Neural cell (in vitro differentiated cells): ENCODE data around the gene PYGO1. TPM values are rescaled to one million over a fixed set of nuclear protein-coding genes. Genes with fewer than 3 reads are reported as not detected.
"Not testable (repeated sequence)": the region's sequence is repeated elsewhere in the genome, so short reads cannot be mapped to it uniquely, and the experiment has no call there.

Experiments used
- H2AFZ ChIP-seq: fragments of 200-600, 300-800 bp; sonication (generic), shearing (Covaris generic); 2 replicates; pipeline ENCODE4 v1.6.0; 2014; ENCODE audit warnings: low read depth, mild to moderate bottlenecking, antibody characterized with exemption, low read length, moderate library complexity
- H3F3A ChIP-seq: fragments of 200-600 bp; shearing (Covaris generic); 2 replicates; pipeline ENCODE4 v1.6.1; 2016; ENCODE audit warnings: mild to moderate bottlenecking, moderate library complexity, mixed read lengths, antibody characterized with exemption, low read length; ENCODE audit not compliant: insufficient read depth, poor library complexity, severe bottlenecking
- H3K27ac ChIP-seq: fragments of 200-600, 300-800 bp; sonication (generic), shearing (Covaris generic); 2 replicates; pipeline ENCODE4 v1.5.1; 2014; ENCODE audit warnings: mild to moderate bottlenecking, low read length, moderate library complexity
- H3K27me3 ChIP-seq: fragments of 300-800, 200-600 bp; sonication (generic), shearing (Covaris generic); 2 replicates; pipeline ENCODE4 v1.6.0; 2014; ENCODE audit warnings: mild to moderate bottlenecking, low read depth, low read length, moderate library complexity; ENCODE audit not compliant: insufficient read depth
- H3K36me3 ChIP-seq: fragments of 300-800, 200-600 bp; sonication (generic), shearing (Covaris generic); 2 replicates; pipeline ENCODE4 v1.5.1; 2014; ENCODE audit warnings: mild to moderate bottlenecking, antibody characterized with exemption, low read length, moderate library complexity; ENCODE audit not compliant: insufficient read depth
- H3K4me2 ChIP-seq: fragments of 300-800, 200-600 bp; sonication (generic), shearing (Covaris generic); 2 replicates; pipeline ENCODE4 v1.6.0; 2014; ENCODE audit warnings: mild to moderate bottlenecking, low read length
- H3K4me3 ChIP-seq: fragments of 300-800, 200-600 bp; sonication (generic), shearing (Covaris generic); 2 replicates; pipeline ENCODE4 v1.5.1; 2014; ENCODE audit warnings: mild to moderate bottlenecking, low read length, moderate library complexity
- H3K79me2 ChIP-seq: fragments of 200-600 bp; shearing (Covaris generic); replicated peaks from 2 replicates; pipeline ENCODE4 v1.6.0; 2014; ENCODE audit warnings: mild to moderate bottlenecking, low read length, moderate library complexity; ENCODE audit not compliant: insufficient read depth
- H3K9ac ChIP-seq: fragments of 300-800, 200-600 bp; sonication (generic), shearing (Covaris generic); 2 replicates; pipeline ENCODE4 v1.6.1; 2016; ENCODE audit warnings: mild to moderate bottlenecking, low read length, mixed read lengths
- H3K9me2 ChIP-seq: fragments of 200-600 bp; shearing (Covaris generic); 2 replicates; pipeline ENCODE4 v1.6.1; 2016; ENCODE audit warnings: mild to moderate bottlenecking, low read length, mixed read lengths; ENCODE audit not compliant: insufficient read depth
- H3K9me3 ChIP-seq: fragments of 200-600, 300-800 bp; sonication (generic), shearing (Covaris generic); 2 replicates; pipeline ENCODE4 v1.6.1; 2016; ENCODE audit warnings: mild to moderate bottlenecking, mixed run types, low read length, moderate library complexity, mixed read lengths
- H4K20me1 ChIP-seq: fragments of 200-600 bp; shearing (Covaris generic); 2 replicates; pipeline ENCODE4 v1.6.1; 2016; ENCODE audit warnings: mild to moderate bottlenecking, mixed run types; ENCODE audit not compliant: insufficient read depth
- CTCF ChIP-seq: fragments of 450-650 bp; IDR thresholded peaks from 2 replicates; pipeline ENCODE4 v1.5.1; 2014; ENCODE audit warnings: antibody characterized with exemption, mild to moderate bottlenecking, moderate library complexity; ENCODE audit not compliant: poor library complexity, severe bottlenecking
- EP300 ChIP-seq: fragments of 450-650 bp; conservative IDR thresholded peaks from 2 replicates; pipeline ENCODE4 v1.6.1; 2014; ENCODE audit warnings: antibody characterized with exemption, mild to moderate bottlenecking, moderate library complexity; ENCODE audit not compliant: poor library complexity, severe bottlenecking
- EZH2 ChIP-seq: fragments of 200-600, 300-800 bp; shearing (Covaris generic), sonication (generic); IDR thresholded peaks from 2 replicates; pipeline ENCODE4 v1.6.1; 2014; ENCODE audit warnings: antibody characterized with exemption, low read length, borderline replicate concordance, mild to moderate bottlenecking; ENCODE audit not compliant: insufficient read depth, poor library complexity, severe bottlenecking
- MXI1 ChIP-seq: fragments of 450-650 bp; conservative IDR thresholded peaks from 2 replicates; pipeline ENCODE4 v1.6.1; 2014; ENCODE audit warnings: antibody characterized with exemption, mild to moderate bottlenecking; ENCODE audit not compliant: poor library complexity, severe bottlenecking
- POLR2AphosphoS5 ChIP-seq: IDR thresholded peaks from 2 replicates; pipeline ENCODE4 v1.6.1; 2012
- RAD21 ChIP-seq: fragments of 450-650 bp; conservative IDR thresholded peaks from 2 replicates; pipeline ENCODE4 v1.6.1; 2014; ENCODE audit warnings: antibody characterized with exemption, mild to moderate bottlenecking, moderate library complexity
- REST ChIP-seq: IDR thresholded peaks from 2 replicates; pipeline ENCODE4 v1.6.1; 2012; ENCODE audit warnings: borderline replicate concordance
- SMC3 ChIP-seq: fragments of 450-650 bp; conservative IDR thresholded peaks from 2 replicates; pipeline ENCODE4 v1.6.1; 2014; ENCODE audit warnings: antibody characterized with exemption, mild to moderate bottlenecking, moderate library complexity; ENCODE audit not compliant: poor library complexity
- TAF1 ChIP-seq: IDR thresholded peaks from 2 replicates; pipeline ENCODE4 v1.6.1; 2012; ENCODE audit warnings: low read depth
- polyA plus RNA-seq: library from polyadenylated mRNA; depleted of rRNA; stranded (reverse); fragments of >200 nt; gene quantifications from 2 replicates; pipeline ENCODE4 v1.2.3, GENCODE V29; 2014

PYGO1 gene
- polyA plus RNA-seq, 1 donor from 2014 or later, result 27.6 TPM

- no peak overlapping the region for H3K4me3 ChIP-seq
- no peak overlapping the region for H2AFZ ChIP-seq
- no peak overlapping the region for H3K9ac ChIP-seq
- H4K20me1 ChIP-seq, result no peaks in the 10 kb centered on the region
- TF ChIP-seq EZH2, result no peak
- peaks cover 4% of the 10 kb centered on the region for H3K79me2 ChIP-seq
- H3K4me2 ChIP-seq, result no peak overlapping the region
- no peaks in the 10 kb centered on the region for H3K36me3 ChIP-seq
- H3K9me3 ChIP-seq, result no peaks in the 10 kb centered on the region
- H3F3A ChIP-seq, result no peaks in the 10 kb centered on the region
- no peaks in the 10 kb centered on the region for H3K9me2 ChIP-seq
- no peak overlapping the region for H3K27ac ChIP-seq
- H3K27me3 ChIP-seq, result no peaks in the 10 kb centered on the region
These were observed 89.0 kb downstream of the PYGO1 start for GRCh38 chr15:55499151-55499550.

GRCh38 chr15:55498109-55498938 lies 89.8 kb downstream of the PYGO1 start:
- H3K9me3 ChIP-seq, H3K79me2 ChIP-seq, H3K36me3 ChIP-seq, H4K20me1 ChIP-seq, H3K9me2 ChIP-seq, H3K27me3 ChIP-seq, H3F3A ChIP-seq: not testable (repeated sequence)
- Histone ChIP-seq H3K4me2 (peak overlapping the region; percentile 89), H3K9ac (peak overlapping the region; percentile 56), H3K27ac (peak overlapping the region; percentile 12), H3K4me3 (peak overlapping the region; percentile 86), H2AFZ (peak overlapping the region; percentile 24)
- TF ChIP-seq SMC3, result peak; percentile 52
- peak; percentile 46 for TF ChIP-seq RAD21
- peak; percentile 22 for TF ChIP-seq EP300
- peak; percentile 13 for TF ChIP-seq CTCF
- peak; percentile 97 for TF ChIP-seq MXI1

GRCh38 chr15:55496716-55497115 lies 91.4 kb downstream of the PYGO1 start:
- H3K4me2 ChIP-seq, result no peak overlapping the region
- TF ChIP-seq EP300, result no peak
- no peak for TF ChIP-seq EZH2
- TF ChIP-seq SMC3, result no peak
- TF ChIP-seq POLR2AphosphoS5, result no peak
- TF ChIP-seq CTCF, result no peak
- no peak for TF ChIP-seq RAD21
- TF ChIP-seq MXI1, result no peak
- TF ChIP-seq TAF1, result no peak
- no peak for TF ChIP-seq REST
- no peak overlapping the region for H3K27ac ChIP-seq

More at GRCh38 chr15:55496716-55497115, 91.4 kb downstream of the PYGO1 start:
- no peaks in the 10 kb centered on the region for H3K27me3 ChIP-seq
- peaks cover 4% of the 10 kb centered on the region for H3K79me2 ChIP-seq
- H3K4me3 ChIP-seq, result peak overlapping the region; percentile 86
- no peak overlapping the region for H3K9ac ChIP-seq
- no peaks in the 10 kb centered on the region for H3K36me3 ChIP-seq
- H2AFZ ChIP-seq, result no peak overlapping the region
- no peaks in the 10 kb centered on the region for H4K20me1 ChIP-seq
- H3F3A ChIP-seq, result no peaks in the 10 kb centered on the region
- H3K9me2 ChIP-seq, result no peaks in the 10 kb centered on the region
- no peaks in the 10 kb centered on the region for H3K9me3 ChIP-seq
